Stimulated activated CD8-positive, alpha-beta memory T cell treated with anti-CD3 and anti-CD28 coated beads, Interleukin-4, amount 100 ng/mL, for 1 hour (primary cell): ENCODE measurements around the gene LUZP2.

ENCODE experiments used
- DNase-seq, 2 donors: peaks; one replicate each; pipeline ENCODE4 v3.0.0-alpha.2; 2020; ENCODE audit warnings: low read depth in 2 of 2, low spot score in 1 of 2

LUZP2 gene

DNA sequence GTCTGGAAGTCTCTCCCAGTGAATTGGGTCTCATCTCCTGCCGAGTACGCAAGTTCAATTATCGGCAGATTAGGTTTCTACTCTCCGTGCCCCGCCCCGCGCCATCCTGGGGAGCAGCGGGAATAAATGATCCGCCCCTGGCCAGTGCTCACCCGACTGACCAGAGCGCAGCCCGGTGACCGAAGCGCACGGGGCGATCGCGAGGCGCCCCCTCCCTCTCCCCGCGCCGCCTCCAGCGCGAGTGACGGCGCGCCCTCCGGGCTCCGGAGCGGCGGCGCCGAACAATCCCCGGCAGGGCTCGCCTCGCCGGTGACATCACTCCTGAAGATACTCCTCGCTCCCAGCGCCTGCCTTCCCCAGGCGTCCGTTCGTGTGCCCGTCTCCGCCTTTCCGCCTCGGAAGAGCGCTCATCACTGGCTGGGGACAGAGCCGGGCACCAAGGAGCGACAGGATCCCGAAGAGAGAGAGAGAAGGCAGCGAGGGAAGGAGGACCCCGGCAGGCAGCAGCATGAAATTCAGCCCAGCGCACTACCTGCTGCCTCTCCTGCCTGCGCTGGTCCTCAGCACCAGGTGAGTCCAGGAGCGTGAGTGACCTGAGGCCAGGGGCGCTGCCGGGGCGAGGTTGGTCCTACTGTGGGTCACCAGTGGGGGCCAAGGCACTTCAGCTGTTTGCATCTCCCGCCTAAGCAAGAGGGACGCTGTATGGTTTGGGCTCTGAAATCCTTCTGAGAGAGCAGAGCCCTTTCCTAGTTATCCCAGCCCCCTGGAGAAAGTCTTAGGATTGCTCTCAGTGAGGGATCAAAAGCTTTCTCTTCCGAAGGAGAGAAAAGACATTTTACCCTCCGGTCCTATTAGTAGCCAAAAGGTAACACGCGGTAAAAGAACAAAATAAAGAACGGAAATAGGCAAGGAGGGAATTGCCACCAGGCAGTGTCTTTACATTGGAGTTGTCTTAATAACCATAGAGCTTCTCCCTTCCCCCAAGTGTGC lies at the start of gene LUZP2:
Gene LUZP2, plus strand, starts transcription at position 318 of the 990 bp plus-strand sequence.
- DNase-seq, result no peak

DNA sequence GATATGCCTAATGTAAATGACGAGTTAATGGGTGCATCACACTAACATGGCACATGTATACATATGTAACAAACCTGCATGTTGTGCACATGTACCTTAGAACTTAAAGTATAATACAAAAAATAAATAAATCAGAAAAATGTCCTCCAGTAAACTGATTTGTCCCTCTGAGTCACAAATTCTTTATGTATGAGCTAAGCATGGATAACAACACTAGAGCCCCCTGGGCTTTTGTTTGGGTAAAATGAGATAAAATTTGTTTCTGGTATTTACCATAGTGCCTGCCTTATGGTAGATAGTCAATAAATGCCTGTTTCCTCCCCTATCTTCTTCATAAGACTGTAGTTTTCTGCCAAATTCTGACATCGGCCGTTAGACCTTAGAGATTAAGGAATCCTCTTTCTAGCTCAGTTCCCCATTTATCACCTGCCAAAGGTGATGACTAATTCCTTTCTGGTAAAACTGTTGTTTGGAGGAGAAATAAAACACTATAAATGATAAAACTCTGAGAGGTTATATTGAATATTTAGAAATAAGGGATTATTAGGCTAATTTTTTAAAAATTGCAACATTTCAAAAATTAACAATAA lies 43.6 kb upstream of the LUZP2 start:
- DNase-seq, result no peak

DNA sequence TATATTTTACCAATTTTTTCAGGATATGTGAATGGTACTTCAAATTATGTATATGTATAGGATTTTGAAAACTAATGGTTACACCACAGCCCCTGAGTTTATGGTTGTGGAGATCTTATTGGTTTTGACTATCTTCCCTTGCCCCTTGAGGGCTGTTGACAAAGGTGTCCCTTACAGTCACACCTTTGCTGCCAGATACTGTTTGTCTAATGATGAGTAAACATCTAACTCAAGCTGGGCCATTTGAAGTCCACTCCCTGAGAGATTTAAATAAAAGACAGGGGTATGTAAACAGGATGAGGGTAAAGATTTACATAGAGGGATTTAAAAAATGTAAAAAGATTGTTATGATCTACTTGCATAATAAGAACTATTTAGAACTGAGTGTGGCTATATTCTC lies 38.9 kb upstream of the LUZP2 start:
- no peak for DNase-seq

DNA sequence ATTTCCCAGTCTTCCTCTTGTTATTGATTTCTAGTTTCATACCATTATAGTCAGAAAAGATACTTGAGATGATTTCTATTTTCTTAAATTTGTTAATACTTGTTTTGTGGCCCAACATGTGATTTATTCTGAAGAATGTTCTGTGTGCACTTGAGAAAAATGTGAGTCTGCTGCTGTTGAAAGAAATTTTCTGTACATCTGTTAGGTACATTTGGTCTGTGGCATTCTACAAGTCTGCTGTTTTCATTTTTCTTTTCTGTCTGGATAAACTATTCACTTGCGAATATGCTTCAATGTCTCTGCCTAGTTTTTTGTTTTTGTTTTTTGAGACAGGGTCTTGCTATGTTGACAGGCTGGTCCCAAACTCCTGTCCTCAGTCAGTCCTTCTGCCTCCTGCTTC lies 26.4 kb upstream of the LUZP2 start:
- DNase-seq, result no peak

GRCh38 chr11:24471084-24471483 lies 25.8 kb upstream of the LUZP2 start:
- DNase-seq, result no peak

DNA sequence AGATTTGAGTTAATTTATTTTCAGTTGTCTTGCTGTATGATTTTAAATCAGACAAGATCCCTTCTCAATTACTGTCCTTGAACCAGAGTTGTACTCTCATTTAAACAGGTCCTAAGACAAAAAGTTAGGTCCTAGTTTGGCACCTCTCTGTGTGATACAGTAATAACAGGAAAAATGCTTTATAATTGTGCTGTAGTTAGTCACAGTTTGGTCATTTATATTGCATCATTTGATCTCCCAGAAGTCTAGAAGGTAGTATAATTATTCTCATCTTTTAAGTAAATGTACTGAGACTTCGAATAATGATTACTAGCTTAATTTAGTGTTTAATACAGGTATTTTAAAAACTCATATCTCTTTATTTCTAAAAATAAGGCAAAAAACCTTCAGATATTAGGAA lies 18.1 kb upstream of the LUZP2 start:
- no peak for DNase-seq

GRCh38 chr11:24489477-24489876 lies 7.4 kb upstream of the LUZP2 start:
- no peak for DNase-seq

DNA sequence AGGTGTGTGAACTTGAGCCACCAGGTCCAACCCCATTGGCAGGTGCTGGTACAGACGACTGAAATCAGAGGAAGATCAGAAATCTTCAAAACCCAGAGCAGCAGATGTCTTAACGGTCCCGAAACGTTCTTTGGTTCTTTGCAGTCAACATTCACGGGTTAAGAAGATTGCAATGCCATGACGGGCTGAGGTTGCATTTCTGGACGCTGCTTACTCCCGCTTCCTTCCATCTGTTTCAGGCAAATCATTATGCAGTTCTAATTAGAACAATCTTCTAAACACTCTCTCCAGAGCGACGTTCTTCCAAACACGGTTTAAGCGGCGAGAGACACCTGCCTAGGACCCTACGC lies 492 bp upstream of the LUZP2 start:
- DNase-seq, result no peak

- no peak for DNase-seq
These were observed 978 bp downstream of the LUZP2 start for GRCh38 chr11:24497831-24498230.

DNA sequence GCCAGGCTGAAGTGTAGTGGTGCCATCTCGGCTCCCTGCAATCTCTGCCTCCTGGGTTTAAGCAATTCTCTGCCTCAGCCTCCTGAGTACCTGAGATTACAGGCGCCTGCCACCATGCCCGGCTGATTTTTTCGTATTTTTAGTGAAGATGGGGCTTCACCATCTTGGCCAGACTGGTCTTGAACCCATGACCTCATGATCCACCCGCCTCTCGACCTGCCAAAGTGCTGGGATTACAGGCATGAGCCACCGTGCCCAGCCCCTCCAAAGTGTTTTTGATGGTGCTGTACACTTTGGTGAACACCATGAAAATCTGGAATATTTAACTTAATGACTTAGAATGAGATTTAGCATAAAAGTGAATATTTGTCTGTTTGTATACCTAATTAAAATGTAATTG lies 5.6 kb downstream of the LUZP2 start:
- DNase-seq, result no peak

GRCh38 chr11:24509114-24509513 lies 12.3 kb downstream of the LUZP2 start:
- DNase-seq, result no peak

DNA sequence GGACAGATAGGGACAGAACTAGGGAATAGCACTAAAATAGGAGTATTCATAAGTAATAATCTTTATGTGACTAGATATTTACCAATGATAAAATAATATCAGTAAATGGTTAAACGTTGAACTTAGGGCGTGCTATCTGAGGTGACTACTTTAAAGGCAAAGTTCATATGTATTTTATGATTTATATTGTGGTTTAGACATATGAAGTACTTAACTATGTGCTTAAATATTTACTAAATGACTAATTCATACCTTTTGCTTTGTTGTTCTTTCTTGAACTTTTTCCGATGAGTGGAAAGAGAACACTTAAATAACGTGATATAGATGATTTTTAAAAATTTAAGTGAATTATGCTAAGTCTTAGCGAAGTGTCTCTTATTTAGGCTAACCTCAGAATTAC lies 14.7 kb downstream of the LUZP2 start:
- DNase-seq, result no peak

DNA sequence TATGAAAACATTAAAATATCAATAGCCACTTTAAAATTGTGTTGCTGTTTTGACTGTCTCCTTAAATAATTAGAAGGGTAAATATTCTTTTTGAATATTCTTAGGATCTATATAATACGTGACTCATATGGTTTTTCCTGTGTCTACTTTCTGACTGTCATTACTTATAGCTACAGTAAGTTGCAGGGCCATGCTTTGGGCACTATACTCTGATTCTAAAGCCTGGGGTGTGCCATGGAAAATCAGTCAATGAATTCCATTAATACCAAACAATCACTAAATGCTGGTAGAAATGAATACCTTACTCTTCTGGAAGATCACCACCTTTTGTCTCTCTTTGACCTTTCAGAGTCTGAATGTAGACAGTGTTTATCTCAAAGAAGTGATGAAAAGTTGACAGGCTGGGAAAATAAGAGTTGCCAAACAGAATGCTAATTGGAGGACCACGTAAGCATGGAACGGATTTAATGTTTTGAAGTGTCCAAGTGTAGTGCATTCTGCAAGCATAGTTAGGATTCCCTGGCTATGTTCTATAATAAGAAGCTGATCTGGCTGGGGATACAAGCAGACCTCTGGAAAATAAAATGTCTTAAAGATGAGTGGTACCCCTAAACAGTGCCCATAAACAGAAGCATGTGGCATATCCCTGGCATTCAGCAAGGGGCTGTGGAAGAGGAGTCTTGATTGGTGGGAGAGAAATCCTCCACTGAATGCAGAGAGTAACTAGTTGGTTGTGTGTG lies 16.8 kb downstream of the LUZP2 start:
- no peak for DNase-seq

GRCh38 chr11:24514219-24514594 lies 17.4 kb downstream of the LUZP2 start:
- DNase-seq, result no peak

DNA sequence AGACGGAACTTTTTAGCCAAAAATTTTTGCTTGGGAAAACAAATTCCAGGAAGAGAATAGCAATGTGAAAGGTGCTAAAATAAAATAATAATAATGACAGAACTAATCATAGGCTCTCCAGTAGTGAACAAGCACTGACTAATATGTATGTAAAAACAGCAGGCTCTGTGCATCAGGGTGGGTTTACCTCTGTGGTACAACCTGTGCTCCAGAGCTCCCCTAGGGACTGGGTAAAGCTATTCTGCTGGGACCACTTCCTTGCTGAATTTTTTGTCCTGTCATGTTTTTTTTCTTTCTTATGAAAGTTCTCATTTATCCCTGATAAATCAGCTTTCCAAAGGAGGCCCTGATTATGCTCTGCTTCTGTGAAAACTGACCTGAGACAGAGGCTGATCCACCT lies 18.8 kb downstream of the LUZP2 start:
- no peak for DNase-seq

- DNase-seq, result no peak
These were observed 19.8 kb downstream of the LUZP2 start for GRCh38 chr11:24516638-24517037.

DNA sequence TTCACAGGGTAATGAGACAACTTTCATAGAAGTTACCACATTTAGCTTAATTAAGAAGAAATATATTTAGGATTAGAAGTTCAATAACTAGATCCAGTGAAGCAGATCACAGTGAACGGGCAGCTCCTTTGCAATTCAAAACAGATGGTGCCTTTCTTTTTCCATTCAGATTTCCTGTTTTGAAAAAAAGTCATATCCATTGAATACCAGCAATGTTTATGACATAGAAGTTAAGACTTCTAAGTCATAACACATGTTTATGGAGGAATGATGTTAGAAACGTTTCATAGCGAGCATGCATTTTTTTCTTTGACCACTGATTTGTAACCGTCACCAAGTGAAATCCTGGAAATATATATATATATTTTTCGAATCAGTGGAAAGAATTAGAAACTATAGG lies 24.7 kb downstream of the LUZP2 start:
- no peak for DNase-seq

DNA sequence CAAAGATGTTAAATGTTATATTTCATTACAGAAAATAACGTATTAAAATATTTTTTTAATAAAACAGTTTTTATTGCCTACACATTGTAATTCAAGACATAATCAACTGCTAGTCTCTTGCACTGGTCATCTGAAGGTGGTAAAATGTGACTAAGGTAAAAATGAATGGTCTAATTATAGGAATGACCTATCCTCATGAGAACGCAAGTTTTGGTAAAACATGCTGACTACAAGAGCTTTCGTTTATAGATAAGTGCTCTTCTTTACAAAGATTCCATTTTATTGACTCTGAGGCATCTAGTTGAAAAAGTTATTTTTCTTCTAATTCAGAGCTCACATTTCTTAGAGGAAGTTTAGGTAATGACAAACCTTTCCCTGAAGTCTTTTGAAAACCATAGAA lies 27.3 kb downstream of the LUZP2 start:
- no peak for DNase-seq

- DNase-seq, result no peak
These were observed 34.7 kb downstream of the LUZP2 start for GRCh38 chr11:24531528-24531927.

GRCh38 chr11:24543771-24544170 lies 46.9 kb downstream of the LUZP2 start:
- no peak for DNase-seq

- DNase-seq, result no peak
These were observed 59.8 kb downstream of the LUZP2 start for GRCh38 chr11:24556693-24557092.

DNA sequence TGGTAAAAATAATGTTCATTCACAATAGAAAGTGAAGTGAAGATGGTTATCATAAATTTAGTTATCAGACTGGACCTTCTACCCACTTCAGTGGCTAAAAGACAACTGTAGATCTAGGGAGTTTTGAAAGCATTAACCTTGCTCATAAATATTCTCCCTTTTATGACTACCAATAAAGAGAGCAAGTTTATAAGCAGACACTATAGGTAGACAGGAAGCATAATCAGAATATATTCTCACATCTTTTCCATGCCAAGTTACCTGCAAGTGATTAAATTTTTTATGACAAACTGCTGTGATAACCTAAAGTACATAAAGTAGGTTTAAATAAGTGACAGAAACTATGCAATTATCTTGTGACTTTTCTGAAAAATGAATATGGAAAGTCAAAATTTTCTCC lies 62.5 kb downstream of the LUZP2 start:
- DNase-seq, result no peak
